Osteocyte (in vitro differentiated cells): ENCODE measurements around the gene JUP. TPM values are rescaled to one million over a fixed set of nuclear protein-coding genes. Genes with fewer than 3 reads are reported as not detected.

Source experiments
- DNase-seq: peaks from one replicate; pipeline ENCODE4 v3.0.0; 2021; ENCODE audit warnings: mixed read lengths; ENCODE audit not compliant: unreplicated experiment; ENCODE audit errors: extremely low spot score
- H3K27ac Mint-ChIP-seq: one replicate; pipeline ENCODE4 v1.8.0; 2021; ENCODE audit warnings: mild to moderate bottlenecking, mixed read lengths; ENCODE audit not compliant: unreplicated experiment
- H3K27me3 Mint-ChIP-seq: one replicate; pipeline ENCODE4 v1.8.0; 2021; ENCODE audit warnings: mixed read lengths; ENCODE audit not compliant: unreplicated experiment
- H3K36me3 Mint-ChIP-seq: one replicate; pipeline ENCODE4 v1.8.0; 2021; ENCODE audit warnings: mixed read lengths; ENCODE audit not compliant: unreplicated experiment
- H3K4me1 Mint-ChIP-seq: one replicate; pipeline ENCODE4 v1.8.0; 2021; ENCODE audit warnings: mixed read lengths; ENCODE audit not compliant: unreplicated experiment
- H3K4me3 Mint-ChIP-seq: one replicate; pipeline ENCODE4 v1.8.0; 2021; ENCODE audit warnings: mild to moderate bottlenecking, moderate library complexity, mixed read lengths; ENCODE audit not compliant: unreplicated experiment
- H3K9me3 Mint-ChIP-seq: one replicate; pipeline ENCODE4 v1.8.0; 2021; ENCODE audit warnings: mixed read lengths; ENCODE audit not compliant: unreplicated experiment
- total RNA-seq: library from RNA; stranded (reverse); gene quantifications from 2 replicates; pipeline ENCODE4 v1.2.1, GENCODE V29; 2021
- TF ChIP-seq, protein P1 (sequence below): fragments of 200-600 bp; sonication (generic); IDR thresholded peaks from 2 replicates; pipeline ENCODE4 v1.5.0; 2021; ENCODE audit warnings: antibody characterized with exemption, mild to moderate bottlenecking, moderate library complexity

Gene JUP
- total RNA-seq, 1 donor from 2014 or later, result 92.6 TPM

DNA sequence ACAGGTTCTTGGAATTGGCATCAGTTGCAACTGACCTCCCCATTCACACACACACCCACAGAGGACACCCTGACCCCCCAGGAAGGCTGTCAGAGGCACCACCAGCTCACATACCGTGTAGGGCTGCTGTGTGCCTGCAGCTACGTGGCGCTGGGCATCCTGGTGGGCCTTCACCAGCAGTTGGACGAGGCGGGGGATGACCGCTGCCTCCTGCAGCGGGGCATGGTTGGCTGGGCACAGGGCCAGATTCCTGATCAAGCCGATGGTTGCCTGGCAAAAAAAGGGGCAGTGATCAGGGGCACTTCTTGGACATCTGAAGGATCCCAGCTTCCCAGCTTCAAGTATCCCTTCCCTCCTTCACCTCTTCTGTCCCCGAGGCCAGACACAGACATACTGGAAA is 27.9 kb downstream of the JUP start:
- no peak for DNase-seq
- TF ChIP-seq, protein P1, sequence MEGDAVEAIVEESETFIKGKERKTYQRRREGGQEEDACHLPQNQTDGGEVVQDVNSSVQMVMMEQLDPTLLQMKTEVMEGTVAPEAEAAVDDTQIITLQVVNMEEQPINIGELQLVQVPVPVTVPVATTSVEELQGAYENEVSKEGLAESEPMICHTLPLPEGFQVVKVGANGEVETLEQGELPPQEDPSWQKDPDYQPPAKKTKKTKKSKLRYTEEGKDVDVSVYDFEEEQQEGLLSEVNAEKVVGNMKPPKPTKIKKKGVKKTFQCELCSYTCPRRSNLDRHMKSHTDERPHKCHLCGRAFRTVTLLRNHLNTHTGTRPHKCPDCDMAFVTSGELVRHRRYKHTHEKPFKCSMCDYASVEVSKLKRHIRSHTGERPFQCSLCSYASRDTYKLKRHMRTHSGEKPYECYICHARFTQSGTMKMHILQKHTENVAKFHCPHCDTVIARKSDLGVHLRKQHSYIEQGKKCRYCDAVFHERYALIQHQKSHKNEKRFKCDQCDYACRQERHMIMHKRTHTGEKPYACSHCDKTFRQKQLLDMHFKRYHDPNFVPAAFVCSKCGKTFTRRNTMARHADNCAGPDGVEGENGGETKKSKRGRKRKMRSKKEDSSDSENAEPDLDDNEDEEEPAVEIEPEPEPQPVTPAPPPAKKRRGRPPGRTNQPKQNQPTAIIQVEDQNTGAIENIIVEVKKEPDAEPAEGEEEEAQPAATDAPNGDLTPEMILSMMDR, result no peak
- no peaks in the 10 kb centered on the region for H3K27me3 Mint-ChIP-seq
- no peak overlapping the region for H3K4me3 Mint-ChIP-seq
- no peak overlapping the region for H3K27ac Mint-ChIP-seq
- no peaks in the 10 kb centered on the region for H3K9me3 Mint-ChIP-seq
- H3K36me3 Mint-ChIP-seq, result peaks cover 57% of the 10 kb centered on the region
- H3K4me1 Mint-ChIP-seq, result no peaks in the 10 kb centered on the region

DNA sequence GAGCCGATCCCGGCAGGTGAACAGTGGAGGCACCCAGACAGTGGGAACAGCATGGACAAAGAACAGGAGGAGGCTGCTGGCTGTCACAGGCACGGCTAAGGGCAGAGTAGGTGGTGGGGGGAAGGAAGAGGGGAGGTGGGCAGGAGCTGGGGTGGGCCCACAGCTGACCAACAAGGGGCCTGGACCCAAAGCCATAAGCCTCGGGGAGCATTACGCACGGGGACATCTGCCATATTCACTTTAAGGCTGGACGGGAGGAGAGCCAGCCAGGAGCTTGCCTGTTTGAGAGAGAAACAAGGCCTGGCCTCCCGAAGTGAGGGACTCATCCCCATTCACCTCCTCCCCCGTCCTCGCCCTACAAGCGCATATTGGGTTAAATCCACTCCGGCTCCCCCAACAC is 32.4 kb downstream of the JUP start:
- DNase-seq, result no peak
- Mint-ChIP-seq H3K36me3 (peaks cover 30% of the 10 kb centered on the region), H3K9me3 (no peaks in the 10 kb centered on the region), H3K27ac (no peak overlapping the region), H3K4me1 (no peaks in the 10 kb centered on the region), H3K4me3 (no peak overlapping the region), H3K27me3 (no peaks in the 10 kb centered on the region)
- TF ChIP-seq, protein P1, result no peak

DNA sequence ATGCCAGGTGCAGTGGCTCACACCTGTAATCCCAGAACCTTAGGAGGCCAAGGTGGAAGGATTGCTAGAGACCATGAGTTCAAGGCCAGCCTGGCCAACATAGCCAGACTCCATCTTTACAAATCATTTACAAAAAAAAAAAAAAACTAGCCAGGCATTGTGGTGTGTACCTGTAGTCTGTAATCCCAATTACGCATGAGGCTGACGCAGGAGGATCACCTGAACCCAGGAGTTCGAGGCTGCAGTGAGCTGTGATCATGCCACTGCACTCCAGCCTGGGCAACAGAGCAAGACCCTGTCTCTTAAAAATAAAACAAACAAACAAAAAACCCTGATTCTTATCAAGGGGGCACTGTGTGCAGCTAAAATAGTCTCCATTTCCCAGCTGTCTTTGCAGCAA is 35.2 kb downstream of the JUP start:
- Mint-ChIP-seq H3K27ac (no peak overlapping the region), H3K36me3 (peaks cover 12% of the 10 kb centered on the region), H3K4me3 (no peak overlapping the region), H3K9me3 (no peaks in the 10 kb centered on the region), H3K27me3 (no peaks in the 10 kb centered on the region), H3K4me1 (no peaks in the 10 kb centered on the region)
- DNase-seq, result no peak
- TF ChIP-seq, protein P1, result no peak

DNA sequence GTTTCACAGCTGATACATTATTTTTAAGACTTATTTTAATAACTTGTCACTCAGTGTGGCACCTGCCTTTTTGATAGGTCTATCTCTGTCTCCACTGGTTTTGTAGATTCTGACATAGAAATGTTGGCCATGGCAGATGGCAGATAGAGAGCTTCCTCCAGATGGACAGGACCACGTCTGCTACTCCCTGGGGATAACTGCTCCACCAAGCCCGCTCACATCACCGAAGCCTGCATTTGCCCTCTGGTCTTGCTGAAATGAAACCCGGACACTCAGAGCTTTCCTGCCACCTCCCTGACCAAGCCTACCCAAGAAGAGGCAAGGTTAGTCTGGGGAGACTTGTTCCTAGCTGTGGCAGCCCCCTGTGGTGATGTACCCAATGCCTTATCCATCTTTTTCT is 35.6 kb downstream of the JUP start:
- TF ChIP-seq, protein P1, result no peak
- no peaks in the 10 kb centered on the region for H3K9me3 Mint-ChIP-seq
- peaks cover 9% of the 10 kb centered on the region for H3K36me3 Mint-ChIP-seq
- no peaks in the 10 kb centered on the region for H3K4me1 Mint-ChIP-seq
- H3K4me3 Mint-ChIP-seq, result no peak overlapping the region
- no peak for DNase-seq
- H3K27ac Mint-ChIP-seq, result no peak overlapping the region
- no peaks in the 10 kb centered on the region for H3K27me3 Mint-ChIP-seq

DNA sequence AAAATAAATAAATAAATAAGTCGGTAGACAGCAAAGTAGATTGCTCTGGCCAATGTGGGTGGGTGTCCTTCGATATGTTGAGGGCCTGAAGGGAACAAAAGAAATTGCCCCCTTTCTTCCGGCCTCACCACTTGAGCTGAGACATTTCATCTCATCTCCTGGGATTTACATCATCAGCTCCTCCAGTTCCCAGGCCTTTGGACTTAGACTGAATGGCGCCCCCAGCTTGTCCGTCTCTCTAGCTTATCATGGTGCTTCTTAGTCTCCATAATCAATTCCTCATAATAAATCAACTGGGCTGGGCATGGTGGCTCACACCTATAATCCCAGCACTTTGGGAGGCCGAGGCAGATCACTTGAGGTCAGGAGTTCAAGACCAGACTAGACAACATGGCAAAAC is 38.2 kb downstream of the JUP start:
- TF ChIP-seq, protein P1, result no peak
- Mint-ChIP-seq H3K36me3 (no peaks in the 10 kb centered on the region), H3K27me3 (no peaks in the 10 kb centered on the region), H3K4me1 (no peaks in the 10 kb centered on the region), H3K4me3 (no peak overlapping the region), H3K27ac (no peak overlapping the region), H3K9me3 (no peaks in the 10 kb centered on the region)
- no peak for DNase-seq
